H9 (cell line): ENCODE measurements around the gene ZDHHC24. TPM values are rescaled to one million over a fixed set of nuclear protein-coding genes. Genes with fewer than 3 reads are reported as not detected.
A peak's percentile ranks its signal among the peaks of the same experiment; 100 is the strongest.

Experiments
- DNase-seq: peaks from one replicate; pipeline ENCODE4 v3.0.0-alpha.2; 2017
- H2AFZ ChIP-seq: one replicate; pipeline ENCODE4 v1.6.1; 2013; ENCODE audit warnings: mild to moderate bottlenecking, low read length, control low read depth, moderate library complexity
- H2AK5ac ChIP-seq: 2 replicates; pipeline ENCODE4 v1.6.1; 2013; ENCODE audit warnings: low read length, control low read depth, mixed read lengths; ENCODE audit not compliant: insufficient read length
- H2BK120ac ChIP-seq: one replicate; pipeline ENCODE4 v1.6.1; 2013; ENCODE audit warnings: low read depth, mild to moderate bottlenecking, low read length, control low read depth, inconsistent platforms; ENCODE audit not compliant: poor library complexity, severe bottlenecking
- H2BK12ac ChIP-seq: 2 replicates; pipeline ENCODE4 v1.6.1; 2013; ENCODE audit warnings: low read length, control low read depth, mixed read lengths, low read depth; ENCODE audit not compliant: insufficient read length
- H2BK15ac ChIP-seq: 2 replicates; pipeline ENCODE4 v1.6.1; 2013; ENCODE audit warnings: low read depth, low read length, control low read depth
- H2BK20ac ChIP-seq: one replicate; pipeline ENCODE4 v1.6.1; 2013; ENCODE audit warnings: low read depth, mild to moderate bottlenecking, low read length, control low read depth, inconsistent platforms; ENCODE audit not compliant: poor library complexity, severe bottlenecking
- H2BK5ac ChIP-seq: 2 replicates; pipeline ENCODE4 v1.6.1; 2013; ENCODE audit warnings: low read length, control low read depth, mixed read lengths; ENCODE audit not compliant: insufficient read length
- H3K14ac ChIP-seq: 2 replicates; pipeline ENCODE4 v1.6.1; 2013; ENCODE audit warnings: low read length, control low read depth; ENCODE audit not compliant: insufficient read depth
- H3K18ac ChIP-seq: 2 replicates; pipeline ENCODE4 v1.6.1; 2013; ENCODE audit warnings: low read depth, mild to moderate bottlenecking, mixed read lengths, low read length, control low read depth; ENCODE audit not compliant: insufficient read length
- H3K23ac ChIP-seq: 2 replicates; pipeline ENCODE4 v1.6.1; 2013; ENCODE audit warnings: low read length, control low read depth, mixed read lengths, low read depth; ENCODE audit not compliant: insufficient read length
- H3K23me2 ChIP-seq: 2 replicates; pipeline ENCODE4 v1.6.1; 2013; ENCODE audit warnings: low read depth, mild to moderate bottlenecking, mixed read lengths, low read length, control low read depth; ENCODE audit not compliant: insufficient read length, poor library complexity, severe bottlenecking
- H3K27ac ChIP-seq: 2 replicates; pipeline ENCODE4 v1.5.1; 2013; ENCODE audit warnings: low read length, control low read depth, mixed read lengths, low read depth; ENCODE audit not compliant: insufficient read length
- H3K27me3 ChIP-seq: 2 replicates; pipeline ENCODE4 v1.6.1; 2013; ENCODE audit warnings: low read length, control low read depth, inconsistent platforms; ENCODE audit not compliant: insufficient read depth
- H3K4ac ChIP-seq: 2 replicates; pipeline ENCODE4 v1.6.1; 2013; ENCODE audit warnings: low read depth, mild to moderate bottlenecking, control low read depth, inconsistent platforms, low read length, moderate library complexity
- H3K4me1 ChIP-seq: 2 replicates; pipeline ENCODE4 v1.6.1; 2013; ENCODE audit warnings: low read length, control low read depth, inconsistent platforms; ENCODE audit not compliant: insufficient read depth
- H3K4me2 ChIP-seq: 2 replicates; pipeline ENCODE4 v1.6.1; 2013; ENCODE audit warnings: low read length, control low read depth, mixed read lengths; ENCODE audit not compliant: insufficient read length, insufficient read depth
- H3K56ac ChIP-seq: 2 replicates; pipeline ENCODE4 v1.6.1; 2013; ENCODE audit warnings: low read depth, mild to moderate bottlenecking, mixed read lengths, low read length, control low read depth; ENCODE audit not compliant: insufficient read length
- H3K79me1 ChIP-seq: 2 replicates; pipeline ENCODE4 v1.6.1; 2013; ENCODE audit warnings: low read depth, mild to moderate bottlenecking, moderate library complexity, low read length, control low read depth, inconsistent platforms; ENCODE audit not compliant: insufficient read depth, poor library complexity, severe bottlenecking
- H3K79me2 ChIP-seq: 2 replicates; pipeline ENCODE4 v1.6.1; 2013; ENCODE audit warnings: low read length, control low read depth, inconsistent platforms; ENCODE audit not compliant: insufficient read depth
- H3K9ac ChIP-seq: 2 replicates; pipeline ENCODE4 v1.6.1; 2013; ENCODE audit warnings: low read length, control low read depth, mixed read lengths; ENCODE audit not compliant: insufficient read length; ENCODE audit errors: extremely low read depth
- H3K9me3 ChIP-seq: one replicate; pipeline ENCODE4 v1.6.1; 2013; ENCODE audit warnings: low read depth, low read length, inconsistent platforms; ENCODE audit not compliant: control insufficient read depth
- H3T11ph ChIP-seq: one replicate; pipeline ENCODE4 v1.6.1; 2013; ENCODE audit warnings: mild to moderate bottlenecking, low read length, control low read depth, inconsistent platforms
- H4K20me1 ChIP-seq: one replicate; pipeline ENCODE4 v1.6.1; 2013; ENCODE audit not compliant: control insufficient read depth, insufficient read length, insufficient read depth
- H4K5ac ChIP-seq: 2 replicates; pipeline ENCODE4 v1.6.1; 2013; ENCODE audit warnings: low read depth, mild to moderate bottlenecking, mixed read lengths, low read length, control low read depth; ENCODE audit not compliant: insufficient read length
- H4K8ac ChIP-seq: replicated peaks from 2 replicates; pipeline ENCODE4 v1.6.1; 2013; ENCODE audit warnings: low read length, control low read depth, mixed read lengths, low read depth; ENCODE audit not compliant: insufficient read length
- H4K91ac ChIP-seq: 2 replicates; pipeline ENCODE4 v1.6.1; 2013; ENCODE audit warnings: low read depth, mild to moderate bottlenecking, moderate library complexity, mixed read lengths, low read length, control low read depth; ENCODE audit not compliant: insufficient read length
- H3K27ac Mint-ChIP-seq, 3 experiments: 2 replicates in 2 of 3; 3 replicates in 1 of 3; pipeline ENCODE4 v1.8.0; 2020 to 2021; ENCODE audit warnings: mixed read lengths in 3 of 3, mild to moderate bottlenecking in 1 of 3, moderate library complexity in 1 of 3
- H3K27me3 Mint-ChIP-seq: 2 replicates; pipeline ENCODE4 v1.8.0; 2021; ENCODE audit warnings: low read depth, mild to moderate bottlenecking, moderate library complexity, mixed read lengths
- H3K36me3 Mint-ChIP-seq, 3 experiments: 2 replicates in 2 of 3; 3 replicates in 1 of 3; pipeline ENCODE4 v1.8.0; 2020 to 2021; ENCODE audit warnings: low read depth in 3 of 3, mixed read lengths in 3 of 3; ENCODE audit not compliant: insufficient read depth in 1 of 3
- H3K4me1 Mint-ChIP-seq, 2 experiments: 2 replicates each; pipeline ENCODE4 v1.8.0; 2020; ENCODE audit warnings: mixed read lengths in 2 of 2
- H3K4me3 Mint-ChIP-seq, 2 experiments: 2 replicates in 1 of 2; 3 replicates in 1 of 2; pipeline ENCODE4 v1.8.0; 2020 to 2021; ENCODE audit warnings: mild to moderate bottlenecking in 2 of 2, mixed read lengths in 2 of 2, moderate library complexity in 1 of 2
- H3K9me3 Mint-ChIP-seq, 2 experiments: 2 replicates in 1 of 2; 3 replicates in 1 of 2; pipeline ENCODE4 v1.8.0; 2020; ENCODE audit warnings: mild to moderate bottlenecking in 2 of 2, mixed read lengths in 2 of 2, moderate library complexity in 1 of 2
- CTCF ChIP-seq: fragments of 200-600 bp; sonication (generic); conservative IDR thresholded peaks from 3 replicates; pipeline ENCODE4 v1.8.0; 2021; ENCODE audit warnings: antibody characterized with exemption, mild to moderate bottlenecking
- WGBS: extraction: QIAGEN DNeasy Blood & Tissue Kit; methylation state at CpG from one replicate; pipeline ENCODE4 v1.1.7; 2013; ENCODE audit warnings: missing lambda C conversion rate, low lambda C conversion rate, mixed read lengths; ENCODE audit not compliant: insufficient read length; ENCODE audit errors: extremely low coverage; 5-methylcytosine and 5-hydroxymethylcytosine counted together
- total RNA-seq: library from RNA; stranded (reverse); gene quantifications from 2 replicates; pipeline ENCODE4 v1.2.1, GENCODE V29; 2021

ZDHHC24 gene
- total RNA-seq, 1 experiment from 2014 or later, result 8.9 TPM

DNA sequence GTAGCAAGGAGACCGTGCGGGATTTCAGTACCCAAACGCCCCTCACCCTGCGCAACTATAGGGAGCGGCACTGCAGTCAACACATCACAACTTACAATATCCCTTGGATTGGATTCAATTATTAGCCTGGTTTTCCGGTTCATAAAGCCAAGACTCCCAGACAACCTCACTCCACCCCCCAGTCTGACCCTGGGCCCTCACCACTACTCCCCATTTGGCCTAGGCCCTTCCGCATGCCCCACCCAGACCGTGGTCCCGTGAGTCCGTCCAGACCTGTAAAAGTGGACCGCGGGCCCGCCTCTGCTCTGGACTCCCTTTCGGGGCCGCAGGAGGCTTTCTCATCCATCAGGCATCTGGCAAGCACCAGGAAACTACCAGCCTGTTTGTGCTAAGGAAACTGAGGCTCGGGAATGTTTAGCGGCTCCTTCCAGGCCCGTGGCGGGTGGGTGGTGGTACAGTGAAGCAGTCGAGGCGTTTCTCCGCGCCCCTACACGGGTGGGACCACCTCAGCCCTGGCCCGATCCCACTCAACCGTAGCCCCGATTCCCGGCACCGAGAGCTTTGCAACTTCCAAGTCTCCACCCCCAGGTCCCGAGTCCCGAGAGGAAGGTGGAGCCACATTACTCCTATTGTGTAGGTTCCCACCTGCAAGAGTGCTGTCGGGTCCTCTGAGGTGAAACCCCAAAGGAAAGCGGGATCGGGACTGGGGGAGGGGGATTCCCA lies 66.3 kb downstream of the ZDHHC24 start:
- Mint-ChIP-seq H3K4me1 (peaks cover 25 to 29% of the 10 kb centered on the region in 2 experiments), H3K27ac (peak overlapping the region; percentile 73 to 98 (median 74); a peak in 5 of 7 replicates), H3K9me3 (no peaks in the 10 kb centered on the region), H3K27me3 (no peaks in the 10 kb centered on the region), H3K4me3 (peak overlapping the region; percentile 91 to 93), H3K36me3 (peaks cover 0 to 17% (median 14%) of the 10 kb centered on the region in 3 experiments; a peak in 5 of 7 replicates)
- no peaks in the 10 kb centered on the region for H3K79me1 ChIP-seq
- no CpG with 5 or more reads among the region's 34 CpGs for WGBS
- H3K79me2 ChIP-seq, result no peaks in the 10 kb centered on the region
- H3K56ac ChIP-seq, result no peak overlapping the region
- H4K20me1 ChIP-seq, result no peaks in the 10 kb centered on the region
- no peaks in the 10 kb centered on the region for H3K4me1 ChIP-seq
- H3K9ac ChIP-seq, result peak overlapping the region; percentile 85
- H4K8ac ChIP-seq, result no peak overlapping the region
- TF ChIP-seq CTCF, result no peak
- H4K91ac ChIP-seq, result no peak overlapping the region
- peaks cover 13% of the 10 kb centered on the region for H3K23me2 ChIP-seq
- H2BK5ac ChIP-seq, result no peak overlapping the region
- H3K9me3 ChIP-seq, result no peaks in the 10 kb centered on the region
- peak overlapping the region; percentile 89 for H2BK120ac ChIP-seq
- no peak overlapping the region for H2AK5ac ChIP-seq
- no peak for DNase-seq
- no peak overlapping the region for H2BK12ac ChIP-seq
- no peak overlapping the region for H2BK20ac ChIP-seq
- H3T11ph ChIP-seq, result no peak overlapping the region
- H3K14ac ChIP-seq, result peak overlapping the region; percentile 84
- H3K27me3 ChIP-seq, result no peaks in the 10 kb centered on the region
- no peak overlapping the region for H2AFZ ChIP-seq
- H3K4me2 ChIP-seq, result peak overlapping the region; percentile 52
- no peak overlapping the region for H3K4ac ChIP-seq
- H3K18ac ChIP-seq, result peak overlapping the region; percentile 55
- H2BK15ac ChIP-seq, result no peak overlapping the region
- H3K27ac ChIP-seq, result peak overlapping the region; percentile 6
- no peak overlapping the region for H4K5ac ChIP-seq
- H3K23ac ChIP-seq, result no peak overlapping the region
